Astrocyte of the cerebellum (primary cell): Measurements from ENCODE around the gene SCYL3.

ENCODE experiments used
- DNase-seq: peaks from one replicate; pipeline ENCODE4 v3.0.0-alpha.2; 2011; ENCODE audit warnings: low read depth
- H3K4me3 ChIP-seq: 2 replicates; pipeline ENCODE4 v1.5.1; 2011; ENCODE audit warnings: mild to moderate bottlenecking, low read depth, low read length, moderate library complexity
- CTCF ChIP-seq: IDR thresholded peaks from 2 replicates; pipeline ENCODE4 v1.5.1; 2012; ENCODE audit warnings: low read length, low read depth, moderate library complexity, mild to moderate bottlenecking; ENCODE audit errors: missing control alignments
- in situ Hi-C: cut with HindIII; loops from 2 replicates; pipeline ENCODE4 v1.10.0; 2017; ENCODE audit warnings: low sequenced_read_pairs

SCYL3 gene

GRCh38 chr1:169860750-169861149 lies 32.9 kb downstream of the SCYL3 start:
- no peak for TF ChIP-seq CTCF
- H3K4me3 ChIP-seq: no peak overlapping the region
- in situ Hi-C loops: no loop called here
- DNase-seq: no peak

- H3K4me3 ChIP-seq: no peak overlapping the region
- in situ Hi-C loops: no loop called here
- DNase-seq: no peak
- no peak for TF ChIP-seq CTCF
Measured at GRCh38 chr1:169860187-169860586, 33.5 kb downstream of the SCYL3 start.

GRCh38 chr1:169859001-169859400 lies 34.7 kb downstream of the SCYL3 start:
- no peak overlapping the region for H3K4me3 ChIP-seq
- no peak for TF ChIP-seq CTCF
- in situ Hi-C loops: no loop called here
- no peak for DNase-seq

- H3K4me3 ChIP-seq: no peak overlapping the region
- in situ Hi-C loops: no loop called here
- no peak for TF ChIP-seq CTCF
- DNase-seq: peak; percentile 8
Measured at GRCh38 chr1:169858467-169858866, 35.2 kb downstream of the SCYL3 start.

- DNase-seq: no peak
- in situ Hi-C loops: no loop called here
- no peak overlapping the region for H3K4me3 ChIP-seq
- no peak for TF ChIP-seq CTCF
Measured at GRCh38 chr1:169853341-169853740, 40.4 kb downstream of the SCYL3 start.

- TF ChIP-seq CTCF: no peak
- H3K4me3 ChIP-seq: no peak overlapping the region
- no peak for DNase-seq
- in situ Hi-C loops: no loop called here
Measured at GRCh38 chr1:169849346-169850022, 44.2 kb downstream of the SCYL3 start.

GRCh38 chr1:169848456-169848855 lies 45.2 kb downstream of the SCYL3 start:
- no peak overlapping the region for H3K4me3 ChIP-seq
- no peak for TF ChIP-seq CTCF

More at GRCh38 chr1:169848456-169848855, 45.2 kb downstream of the SCYL3 start:
- in situ Hi-C loops: no loop called here
- DNase-seq: no peak
